Raji (cell line): ENCODE data around the gene SLC26A1.

Experiments
- POLR2A ChIP-seq: IDR thresholded peaks from 2 replicates; pipeline ENCODE4 v1.6.1; 2011; ENCODE audit warnings: low read depth, low read length, control low read depth; ENCODE audit not compliant: insufficient read depth

Gene SLC26A1

GRCh38 chr4:1031956-1032795 lies 39.0 kb upstream of the SLC26A1 start:
- no peak for TF ChIP-seq POLR2A

DNA sequence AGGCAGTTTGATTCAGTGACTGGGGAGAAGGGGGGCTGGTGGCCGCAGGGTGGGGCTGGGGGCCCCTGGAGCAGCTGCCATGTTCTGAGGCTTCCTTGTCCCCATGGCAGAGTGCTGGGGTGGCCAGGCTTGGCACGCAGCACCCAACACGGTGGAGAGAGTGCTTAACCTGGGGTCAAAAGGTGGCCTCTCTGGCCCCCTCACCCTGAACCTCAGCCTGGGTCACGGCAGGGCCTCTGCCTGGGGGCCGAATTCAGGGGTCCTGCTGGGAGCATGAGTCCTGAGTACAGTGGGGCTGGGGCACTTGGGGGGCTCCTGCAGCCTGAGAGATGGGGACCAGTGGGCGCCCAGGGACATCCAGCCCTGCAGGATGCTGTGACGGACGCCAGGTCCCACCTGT lies 38.1 kb upstream of the SLC26A1 start:
- no peak for TF ChIP-seq POLR2A

GRCh38 chr4:1030559-1030958 lies 37.4 kb upstream of the SLC26A1 start:
- TF ChIP-seq POLR2A: no peak

- no peak for TF ChIP-seq POLR2A
These were observed 36.8 kb upstream of the SLC26A1 start for GRCh38 chr4:1030031-1030430.

DNA sequence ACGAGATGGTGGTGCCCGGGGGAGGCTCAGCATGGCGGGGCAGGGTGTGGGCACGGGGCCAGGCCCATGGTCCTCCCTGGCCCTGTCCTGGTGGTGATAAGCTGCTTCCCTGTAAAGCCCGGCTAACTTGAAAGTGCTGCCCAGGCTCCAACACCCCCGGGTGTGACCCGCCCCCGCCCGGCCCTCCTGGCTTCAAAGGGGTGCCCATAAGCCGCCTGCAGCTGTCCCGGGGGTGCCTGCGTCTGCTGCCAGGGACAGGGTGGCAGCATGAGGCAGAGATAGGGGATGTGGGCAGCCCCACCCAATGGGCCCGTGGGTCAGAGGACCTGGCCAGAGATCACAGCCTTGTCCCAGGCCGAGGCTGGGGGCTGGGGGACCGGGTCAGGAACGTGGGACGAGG lies 36.3 kb upstream of the SLC26A1 start:
- no peak for TF ChIP-seq POLR2A

DNA sequence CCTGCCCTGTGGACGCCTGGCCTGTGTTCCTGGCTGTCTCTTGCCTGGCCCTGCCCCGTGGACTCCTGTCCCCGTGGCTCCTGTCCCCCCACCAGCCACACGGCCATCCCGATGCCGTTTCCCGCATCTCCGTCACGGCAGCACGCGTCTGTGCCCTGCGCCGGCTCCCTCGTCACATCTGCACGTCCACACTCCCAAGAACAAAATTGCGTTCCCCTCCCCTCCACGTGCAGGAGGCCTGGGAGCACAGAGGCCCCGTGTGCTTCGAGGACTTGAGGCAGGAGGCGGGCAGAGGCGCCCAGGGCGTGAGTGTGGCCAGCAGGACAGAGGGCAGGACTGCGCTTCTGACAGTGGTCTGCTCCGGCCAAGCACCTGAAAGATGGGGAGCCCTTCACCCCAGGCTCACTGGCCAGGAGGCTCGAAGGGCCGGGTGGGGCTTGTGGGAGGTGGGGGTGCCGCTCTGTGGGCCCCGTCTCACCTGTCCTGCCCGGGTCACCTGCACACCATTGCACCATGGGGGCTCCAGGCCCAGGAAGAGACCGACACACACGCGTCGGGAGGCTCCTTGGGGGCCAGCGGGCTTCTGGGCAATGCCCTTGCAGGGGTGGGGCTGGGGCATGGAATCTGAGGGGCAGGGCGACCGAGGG lies 35.5 kb upstream of the SLC26A1 start:
- no peak for TF ChIP-seq POLR2A

GRCh38 chr4:1027915-1028238 lies 34.7 kb upstream of the SLC26A1 start:
- no peak for TF ChIP-seq POLR2A

DNA sequence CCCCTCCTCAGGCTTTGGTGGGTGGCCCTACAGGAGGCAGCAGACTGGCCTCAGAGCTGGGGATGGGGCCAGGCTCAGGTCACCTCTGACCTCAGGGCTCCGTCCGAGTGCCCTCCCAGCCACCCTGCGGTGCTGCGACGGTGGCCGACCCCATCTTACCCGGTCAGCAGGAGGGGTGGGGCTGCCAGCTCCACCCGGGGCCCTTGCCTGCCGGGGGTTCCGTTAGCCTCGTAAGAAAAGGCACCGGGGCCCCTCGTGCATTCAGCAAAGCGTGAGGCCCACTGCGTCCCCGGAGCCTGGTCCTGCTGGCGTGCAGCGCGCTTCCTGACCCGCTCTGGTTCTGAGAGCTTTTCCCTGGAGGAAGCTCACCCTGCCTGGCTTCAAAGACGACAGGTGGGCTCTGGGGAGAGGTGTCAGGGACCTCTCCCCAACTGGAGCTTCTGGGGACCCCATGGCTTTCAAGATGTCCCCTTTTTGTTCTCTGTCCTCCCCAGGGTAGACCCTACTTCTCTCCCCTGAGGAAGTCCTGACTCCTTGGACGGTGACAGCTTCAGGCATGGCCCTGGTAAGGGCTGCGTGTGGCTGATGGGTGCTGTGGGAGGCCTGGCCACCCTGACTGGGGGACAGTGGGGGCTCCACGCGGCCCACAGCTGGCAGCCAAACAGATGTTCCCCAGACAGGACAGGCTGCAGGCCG lies 34.2 kb upstream of the SLC26A1 start:
- no peak for TF ChIP-seq POLR2A

DNA sequence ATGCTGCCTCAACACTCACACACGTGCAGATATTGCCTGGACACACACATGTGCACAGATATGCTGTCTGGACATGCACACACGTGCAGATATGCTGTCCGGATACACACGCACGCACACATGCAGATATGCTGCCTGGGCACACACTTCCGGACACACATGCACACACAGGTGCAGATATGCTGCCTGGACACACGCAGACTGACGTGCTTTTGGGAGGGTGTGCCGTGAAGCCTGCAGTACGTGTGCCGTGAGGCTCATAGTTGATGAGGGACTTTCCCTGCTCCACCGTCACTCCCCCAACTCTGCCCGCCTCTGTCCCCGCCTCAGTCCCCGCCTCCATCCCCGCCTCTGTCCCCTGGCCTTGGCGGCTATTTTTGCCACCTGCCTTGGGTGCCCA lies 32.9 kb upstream of the SLC26A1 start:
- TF ChIP-seq POLR2A: peak; percentile 42; the same call in 1 of the 2 replicates

DNA sequence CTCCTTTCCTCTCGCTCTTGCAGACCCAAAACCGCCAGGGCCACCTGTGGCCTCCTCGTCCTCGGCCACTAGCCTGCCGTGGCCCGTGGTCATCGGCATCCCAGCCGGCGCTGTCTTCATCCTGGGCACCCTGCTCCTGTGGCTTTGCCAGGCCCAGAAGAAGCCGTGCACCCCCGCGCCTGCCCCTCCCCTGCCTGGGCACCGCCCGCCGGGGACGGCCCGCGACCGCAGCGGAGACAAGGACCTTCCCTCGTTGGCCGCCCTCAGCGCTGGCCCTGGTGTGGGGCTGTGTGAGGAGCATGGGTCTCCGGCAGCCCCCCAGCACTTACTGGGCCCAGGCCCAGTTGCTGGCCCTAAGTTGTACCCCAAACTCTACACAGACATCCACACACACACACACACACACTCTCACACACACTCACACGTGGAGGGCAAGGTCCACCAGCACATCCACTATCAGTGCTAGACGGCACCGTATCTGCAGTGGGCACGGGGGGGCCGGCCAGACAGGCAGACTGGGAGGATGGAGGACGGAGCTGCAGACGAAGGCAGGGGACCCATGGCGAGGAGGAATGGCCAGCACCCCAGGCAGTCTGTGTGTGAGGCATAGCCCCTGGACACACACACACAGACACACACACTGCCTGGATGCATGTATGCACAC lies 31.8 kb upstream of the SLC26A1 start:
- TF ChIP-seq POLR2A: no peak

- TF ChIP-seq POLR2A: no peak
These were observed 30.9 kb upstream of the SLC26A1 start for GRCh38 chr4:1023895-1024740.

- TF ChIP-seq POLR2A: no peak
These were observed 30.0 kb upstream of the SLC26A1 start for GRCh38 chr4:1023075-1023640.

DNA sequence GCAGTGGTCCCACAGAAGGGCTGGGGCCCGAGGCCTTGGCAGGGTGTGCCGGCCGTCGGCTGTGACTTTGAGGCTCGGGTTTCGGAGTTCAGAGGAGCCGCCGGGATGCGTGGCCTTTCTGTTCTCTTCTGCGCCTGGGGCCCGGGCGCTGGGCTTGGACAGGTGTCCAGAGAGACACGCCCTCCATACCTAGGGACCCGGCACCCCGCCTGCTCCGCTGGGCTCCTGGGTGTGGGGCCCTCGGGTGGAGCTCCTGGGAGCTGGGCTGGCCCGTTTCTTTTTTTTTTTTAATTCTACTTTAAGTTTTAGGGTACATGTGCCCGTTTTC lies 29.5 kb upstream of the SLC26A1 start:
- TF ChIP-seq POLR2A: no peak

GRCh38 chr4:1022051-1022738 lies 29.0 kb upstream of the SLC26A1 start:
- no peak for TF ChIP-seq POLR2A
